ENCODE results near the gene FRMPD4.
A peak's percentile ranks its signal among the peaks of the same experiment; 100 is the strongest.

FRMPD4 gene

GRCh38 chrX:12210971-12211370 is 72.7 kb downstream of the FRMPD4 start:
- DNase-seq (ENCODE audit: low read depth), result peak; percentile 30

GRCh38 chrX:12223650-12224049 is 85.4 kb downstream of the FRMPD4 start:
- no peak for DNase-seq (ENCODE audit: low read depth)

DNA sequence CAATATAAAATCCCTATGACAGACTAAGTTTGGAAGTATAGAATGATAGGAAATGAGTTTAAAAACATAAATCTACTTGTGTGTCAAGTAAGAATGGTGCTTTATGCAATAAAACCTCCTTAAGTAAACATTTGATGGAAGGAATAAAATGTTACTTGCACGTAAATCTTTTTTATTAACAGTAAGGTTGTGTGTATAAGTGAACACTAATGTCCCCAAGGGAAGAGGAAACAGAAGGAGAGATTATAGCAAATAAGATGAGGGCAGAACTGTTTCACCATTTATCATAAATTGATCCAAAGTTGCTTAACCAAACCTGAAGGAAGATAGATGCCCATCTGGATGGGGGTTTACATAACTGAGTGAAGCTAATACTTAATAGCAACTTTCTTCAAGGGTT is 86.8 kb downstream of the FRMPD4 start:
- DNase-seq (ENCODE audit: low read depth), result no peak

GRCh38 chrX:12227412-12228041 is 89.3 kb downstream of the FRMPD4 start:
- DNase-seq (ENCODE audit: low read depth), result no peak

- no peak for DNase-seq (ENCODE audit: low read depth)
Measured at GRCh38 chrX:12228862-12229261, 90.6 kb downstream of the FRMPD4 start.

GRCh38 chrX:12229986-12230385 is 91.7 kb downstream of the FRMPD4 start:
- DNase-seq (ENCODE audit: low read depth), result no peak

- DNase-seq (ENCODE audit: low read depth), result no peak
Measured at GRCh38 chrX:12234534-12235329, 96.5 kb downstream of the FRMPD4 start.

GRCh38 chrX:12236156-12236555 is 97.9 kb downstream of the FRMPD4 start:
- DNase-seq (ENCODE audit: low read depth), result no peak

- DNase-seq (ENCODE audit: low read depth), result no peak
Measured at GRCh38 chrX:12237131-12237530, 98.9 kb downstream of the FRMPD4 start.

DNA sequence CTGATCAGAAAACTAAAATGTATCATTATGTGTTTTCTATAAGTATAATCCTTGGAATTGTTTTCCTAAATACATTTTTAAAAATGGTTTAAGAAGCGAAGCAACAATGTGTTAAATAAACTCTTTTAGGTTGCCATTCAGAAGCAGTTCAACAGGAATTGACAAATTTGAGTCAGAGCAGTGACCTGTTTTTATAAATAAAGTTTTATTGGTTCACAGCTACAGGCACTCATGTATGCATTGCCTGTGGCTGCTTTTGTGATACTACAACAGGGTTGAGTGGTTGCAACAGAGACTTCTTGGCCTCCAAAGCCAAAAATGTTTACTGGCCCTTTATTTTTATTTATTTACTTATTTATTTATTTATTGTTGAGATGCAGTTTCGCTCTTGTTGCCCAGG is 99.5 kb downstream of the FRMPD4 start:
- DNase-seq (ENCODE audit: low read depth), result no peak

DNA sequence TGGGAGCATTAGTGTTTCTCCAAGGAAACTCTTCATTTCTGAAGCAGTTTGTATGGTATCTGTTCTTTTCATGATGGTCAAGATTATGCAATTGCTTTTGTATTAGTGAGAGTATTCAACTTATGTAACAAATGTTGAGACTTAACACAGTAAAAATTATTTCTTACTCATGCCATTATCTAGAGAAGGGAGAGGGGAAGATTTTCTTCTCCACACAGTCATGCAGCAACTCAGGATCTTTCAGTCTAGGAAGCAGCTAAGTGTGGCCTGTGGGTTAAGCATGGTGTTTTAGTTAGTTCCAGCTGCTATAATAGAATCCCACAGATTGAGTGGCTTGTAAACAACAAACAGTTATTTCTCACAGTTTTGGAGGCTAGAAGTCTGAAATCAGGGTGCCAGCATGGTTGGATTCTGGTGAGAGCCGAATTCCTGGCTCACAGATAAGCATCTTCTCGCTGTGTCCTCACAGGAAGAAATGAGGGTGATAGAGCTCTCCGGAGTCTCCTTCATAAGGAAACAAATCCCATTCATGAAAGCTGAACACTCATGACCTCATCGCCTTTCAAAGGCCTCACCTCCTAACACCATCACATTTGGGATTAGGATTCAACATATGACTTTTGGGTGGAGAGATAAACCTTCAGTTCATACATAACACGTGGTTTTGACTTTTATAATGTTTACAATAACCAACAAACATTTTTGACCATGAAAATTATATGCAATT is 101.2 kb downstream of the FRMPD4 start:
- no peak for DNase-seq (ENCODE audit: low read depth)

- no peak for DNase-seq (ENCODE audit: low read depth)
Measured at GRCh38 chrX:12240491-12240890, 102.2 kb downstream of the FRMPD4 start.

DNA sequence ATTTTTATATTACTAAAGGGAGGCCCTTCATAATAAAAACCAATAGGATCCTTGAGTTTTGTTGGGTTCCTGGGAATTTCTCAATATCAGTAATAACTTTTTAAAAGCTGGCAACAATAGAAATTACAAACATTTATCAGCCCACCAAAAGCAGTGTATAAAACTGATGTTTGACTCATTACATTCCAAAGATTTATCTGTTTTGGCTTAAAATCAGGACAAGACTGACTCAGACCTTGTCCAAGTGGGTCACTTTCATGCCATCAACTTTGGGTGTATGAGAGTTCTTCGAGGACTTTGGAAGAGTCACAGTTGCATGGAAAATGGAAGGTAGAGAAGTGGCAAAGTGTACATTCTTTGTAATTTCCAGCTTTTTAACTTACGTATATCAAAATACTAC is 102.8 kb downstream of the FRMPD4 start:
- DNase-seq (ENCODE audit: low read depth), result no peak

- DNase-seq (ENCODE audit: low read depth), result peak; percentile 66
Measured at GRCh38 chrX:12245650-12246645, 107.7 kb downstream of the FRMPD4 start.

- no peak for DNase-seq (ENCODE audit: low read depth)
Measured at GRCh38 chrX:12249997-12250396, 111.7 kb downstream of the FRMPD4 start.

GRCh38 chrX:12263211-12263610 is 124.9 kb downstream of the FRMPD4 start:
- DNase-seq (ENCODE audit: low read depth), result no peak

GRCh38 chrX:12269484-12269883 is 131.2 kb downstream of the FRMPD4 start:
- no peak for DNase-seq (ENCODE audit: low read depth)

DNA sequence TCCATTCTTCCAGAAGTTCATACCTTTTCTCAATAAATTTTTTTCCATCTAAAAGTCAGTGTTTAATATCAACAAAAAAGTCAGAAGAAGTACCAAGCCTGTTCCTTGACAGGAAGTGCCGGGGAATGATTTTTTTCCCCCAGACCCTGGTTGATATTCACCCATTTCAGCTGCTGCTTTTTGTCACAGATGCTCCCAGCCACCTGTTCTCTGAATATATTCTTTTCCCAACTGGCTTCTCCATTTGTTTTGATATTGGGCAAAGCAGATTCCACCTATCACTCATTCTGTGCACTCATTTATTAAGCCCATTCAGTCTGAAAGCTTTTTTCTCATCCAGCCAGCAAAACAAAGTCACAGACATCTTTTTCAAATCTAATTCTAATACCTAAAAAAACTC is 139.9 kb downstream of the FRMPD4 start:
- DNase-seq (ENCODE audit: low read depth), result no peak

DNA sequence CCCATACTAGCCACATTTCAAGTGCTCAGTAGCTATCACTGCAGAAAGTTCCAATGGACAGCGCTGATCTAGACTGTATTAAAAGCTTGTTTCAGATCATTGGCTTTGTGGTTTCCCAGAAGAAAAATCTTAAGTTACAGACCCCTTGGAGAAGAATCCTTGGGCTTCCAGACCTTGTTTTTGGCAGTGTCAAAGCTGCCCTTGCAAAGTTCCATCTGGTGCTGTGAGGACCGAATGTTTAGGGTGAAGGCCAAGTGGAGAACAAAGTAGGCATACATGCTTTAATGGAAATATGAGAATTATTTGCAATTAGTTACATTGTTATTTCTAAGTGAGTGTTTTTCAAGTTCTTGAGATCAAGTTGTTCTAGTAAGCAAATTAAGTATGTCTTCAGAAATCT is 144.7 kb downstream of the FRMPD4 start:
- no peak for DNase-seq (ENCODE audit: low read depth)

DNA sequence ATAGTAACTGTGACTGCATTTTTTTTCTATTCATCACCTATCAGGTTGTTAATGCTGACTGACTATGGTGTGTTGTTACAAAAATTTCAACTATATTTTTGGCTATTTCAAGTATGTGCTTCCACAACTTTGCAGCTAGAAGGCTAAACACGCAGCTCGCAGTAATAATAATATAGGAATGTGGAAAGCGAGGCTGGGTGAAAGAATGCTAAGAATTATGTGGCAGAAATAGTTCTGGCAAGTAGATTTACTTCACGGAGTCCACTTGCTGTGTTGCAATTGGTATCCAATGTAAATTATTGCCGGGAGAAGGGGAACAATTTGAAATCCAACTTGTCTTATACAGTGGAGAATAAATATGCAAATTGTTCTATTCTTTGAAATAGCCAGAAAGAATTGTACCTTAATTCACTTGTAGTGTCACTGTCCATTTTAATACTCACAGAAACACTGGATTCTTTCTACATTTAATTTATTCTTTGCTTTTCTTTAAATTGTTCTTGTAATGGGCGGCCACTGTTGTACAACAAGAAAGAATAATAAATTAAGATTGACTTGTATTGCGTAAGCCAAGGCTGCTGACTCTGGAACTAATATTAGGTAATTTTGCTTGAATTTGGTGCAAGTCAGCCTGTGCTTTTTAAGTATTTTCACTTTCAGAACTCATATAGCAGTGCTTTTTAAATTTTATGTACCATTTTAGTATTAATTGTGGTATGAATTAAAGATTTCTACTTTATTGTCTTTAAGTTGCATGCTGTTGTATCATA is 154.9 kb downstream of the FRMPD4 start:
- DNase-seq (ENCODE audit: low read depth), result no peak

DNA sequence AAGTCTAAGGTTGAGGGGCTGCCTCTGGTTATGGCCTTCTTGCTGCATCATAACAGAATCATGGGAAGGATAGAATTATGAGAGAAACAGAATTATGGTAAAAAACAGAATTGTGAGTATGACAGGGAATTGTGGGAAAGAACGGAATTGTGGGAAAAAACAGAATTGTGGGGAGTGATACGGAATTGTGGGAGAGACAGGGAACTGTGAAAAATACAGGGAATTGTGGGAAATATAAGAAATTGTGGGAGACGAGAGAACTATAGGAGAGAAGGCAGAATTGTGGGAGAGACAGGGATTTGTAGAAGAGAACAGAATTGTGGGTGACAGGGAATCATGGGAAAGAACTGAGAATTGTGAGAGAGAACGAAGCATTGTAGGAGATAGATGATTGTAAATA is 159.1 kb downstream of the FRMPD4 start:
- no peak for DNase-seq (ENCODE audit: low read depth)

Data from GM04504 (cell line).